Stomach (tissue), 9 donors: Measurements from ENCODE around the gene AFF4. TPM values are rescaled to one million over a fixed set of nuclear protein-coding genes. Genes with fewer than 3 reads are reported as not detected.

ENCODE experiments used
- DNase-seq, 2 donors: peaks; one replicate each; pipeline versions ENCODE4 v3.0.0 to v3.0.0-alpha.2; 2013 to 2019
- H3K27ac ChIP-seq, 5 donors: fragments of 200-600 bp in 4 of 5; sonication (generic) in 4 of 5; one replicate each; pipeline ENCODE4 v1.5.1; 2013 to 2019; ENCODE audit warnings: mild to moderate bottlenecking in 1 of 5, moderate library complexity in 1 of 5
- H3K27me3 ChIP-seq, 3 donors: fragments of 200-600 bp; sonication (generic); one replicate each; pipeline ENCODE4 v1.5.1; 2017 to 2019; ENCODE audit warnings: mixed run types in 1 of 3
- H3K36me3 ChIP-seq, 4 donors: fragments of 200-600 bp; sonication (generic); 1 replicate in 3 of 4; 2 replicates in 1 of 4; pipeline ENCODE4 v1.5.1; 2016 to 2019
- H3K4me1 ChIP-seq, 4 donors: fragments of 200-600 bp; sonication (generic); one replicate each; pipeline ENCODE4 v1.5.1; 2016 to 2019
- H3K4me3 ChIP-seq, 4 donors: fragments of 200-600 bp; sonication (generic) in 3 of 4; one replicate each; pipeline ENCODE4 v1.5.1; 2016 to 2019; ENCODE audit warnings: mild to moderate bottlenecking in 1 of 4
- H3K9me3 ChIP-seq, 4 donors: fragments of 200-600 bp; sonication (generic); one replicate each; pipeline ENCODE4 v1.5.1; 2016 to 2019
- CTCF ChIP-seq, 7 experiments: fragments of 450-650 bp in 4 of 7; fragments of 200-600 bp in 3 of 7; sonication (generic) in 3 of 7; IDR thresholded peaks; one replicate each; pipeline ENCODE4 v1.5.1; 2016 to 2019; ENCODE audit warnings: antibody characterized with exemption in 7 of 7, control low read depth in 2 of 7, mild to moderate bottlenecking in 1 of 7
- EP300 ChIP-seq: sonication (generic); formaldehyde crosslinking; IDR thresholded peaks from one replicate; pipeline ENCODE4 v1.6.1; 2017; ENCODE audit warnings: antibody characterized with exemption
- POLR2A ChIP-seq, 4 donors: fragments of 450-650 bp; IDR thresholded peaks; one replicate each; pipeline ENCODE4 v1.6.1; 2016; ENCODE audit warnings: antibody characterized with exemption in 4 of 4, control low read depth in 2 of 4, mild to moderate bottlenecking in 1 of 4, moderate library complexity in 1 of 4
- POLR2AphosphoS5 ChIP-seq, 3 donors: sonication (generic); formaldehyde crosslinking; IDR thresholded peaks; one replicate each; pipeline ENCODE4 v1.6.1; 2016; ENCODE audit warnings: antibody characterized with exemption in 3 of 3
- WGBS, 5 donors: extraction: QIAGEN DNeasy Blood & Tissue Kit in 3 of 5; methylation state at CpG; one replicate each; pipeline versions ENCODE4 v1.1.5 to v1.1.7; 2013 to 2018; 5-methylcytosine and 5-hydroxymethylcytosine counted together
- intact Hi-C: fragments of 100-400 bp; cut with DNase I; formaldehyde crosslinking; loops from one replicate; pipeline ENCODE4 v1.15.1; 2023; ENCODE audit warnings: low total_unique reads
- polyA plus RNA-seq, 3 donors: library from polyadenylated mRNA; stranded (reverse); fragments of 200-250 nt; gene quantifications; one replicate each; pipeline ENCODE4 v1.2.3, GENCODE V29; 2013
- total RNA-seq, 5 donors: library from RNA; depleted of rRNA; stranded (reverse); fragments of >200 nt; gene quantifications; one replicate each; pipeline versions ENCODE4 v1.1.0 to v1.2.3, GENCODE V29; 2014 to 2016
- donor health status: healthy with polysubstance abuse.
- donor health status: Bipolar disorder and iron deficiency.
- donor health status: healthy.

Gene AFF4
- total and polyA plus RNA-seq, 8 donors: 7.0 to 133 (median 50.9) TPM

GRCh38 chr5:132953710-132954109 lies 9.7 kb downstream of the AFF4 start:
- WGBS, 5 donors: 23 to 43% (median 24%) methylated on average over 6 of the region's 6 CpGs
- TF ChIP-seq POLR2A (IDR thresholded peaks at IDR 0.05) (no peak), POLR2AphosphoS5 (IDR thresholded peaks at IDR 0.05) (peak in 1 of 3 donors; percentile 3), CTCF (IDR thresholded peaks at IDR 0.05) (no peak), EP300 (no peak)
- Histone ChIP-seq H3K27me3 (no peaks in the 10 kb centered on the region), H3K36me3 (peaks cover 3 to 16% (median 10%) of the 10 kb centered on the region in 4 donors), H3K9me3 (no peaks in the 10 kb centered on the region), H3K4me3 (no peak overlapping the region), H3K27ac (peak overlapping the region in 2 of 5 donors; percentile 23 to 50), H3K4me1 (peaks cover 14 to 82% (median 51%) of the 10 kb centered on the region in 4 donors)
- no peak for DNase-seq
- intact Hi-C loops: no loop called here

GRCh38 chr5:132952829-132953228 lies 10.6 kb downstream of the AFF4 start:
- no peaks in the 10 kb centered on the region for H3K27me3 ChIP-seq
- peaks cover 19 to 83% (median 54%) of the 10 kb centered on the region in 4 donors for H3K4me1 ChIP-seq
- TF ChIP-seq POLR2AphosphoS5 (IDR thresholded peaks at IDR 0.05) (no peak), EP300 (no peak), CTCF (IDR thresholded peaks at IDR 0.05) (no peak), POLR2A (IDR thresholded peaks at IDR 0.05) (no peak)
- intact Hi-C loops: no loop called here
- H3K27ac ChIP-seq: no peak overlapping the region
- peaks cover 3 to 16% (median 10%) of the 10 kb centered on the region in 4 donors for H3K36me3 ChIP-seq
- no peak overlapping the region for H3K4me3 ChIP-seq
- DNase-seq: no peak
- H3K9me3 ChIP-seq: no peaks in the 10 kb centered on the region
- WGBS, 5 donors: 83 to 99% (median 93%) methylated on average over 2 of the region's 2 CpGs

GRCh38 chr5:132951897-132952296 lies 11.5 kb downstream of the AFF4 start:
- WGBS, 5 donors: 85 to 94% (median 93%) methylated on average over 2 of the region's 2 CpGs
- TF ChIP-seq POLR2AphosphoS5 (IDR thresholded peaks at IDR 0.05) (no peak), EP300 (no peak), CTCF (IDR thresholded peaks at IDR 0.05) (no peak), POLR2A (IDR thresholded peaks at IDR 0.05) (no peak)
- H3K27ac ChIP-seq: no peak overlapping the region
- intact Hi-C loops: no loop called here
- H3K4me1 ChIP-seq: peaks cover 21 to 83% (median 54%) of the 10 kb centered on the region in 4 donors
- H3K36me3 ChIP-seq: peaks cover 3 to 16% (median 10%) of the 10 kb centered on the region in 4 donors
- H3K4me3 ChIP-seq: no peak overlapping the region
- H3K27me3 ChIP-seq: no peaks in the 10 kb centered on the region
- DNase-seq: no peak
- no peaks in the 10 kb centered on the region for H3K9me3 ChIP-seq

GRCh38 chr5:132949136-132949535 lies 14.3 kb downstream of the AFF4 start:
- no peak for DNase-seq
- Histone ChIP-seq H3K9me3 (no peaks in the 10 kb centered on the region), H3K27ac (no peak overlapping the region), H3K4me1 (peaks cover 19 to 77% (median 47%) of the 10 kb centered on the region in 4 donors), H3K4me3 (no peak overlapping the region), H3K27me3 (no peaks in the 10 kb centered on the region), H3K36me3 (peaks cover 0 to 7% (median 2%) of the 10 kb centered on the region in 4 donors)
- TF ChIP-seq EP300: no peak
- TF ChIP-seq CTCF (IDR thresholded peaks at IDR 0.05): no peak
- TF ChIP-seq POLR2A (IDR thresholded peaks at IDR 0.05): no peak
- no peak for TF ChIP-seq POLR2AphosphoS5 (IDR thresholded peaks at IDR 0.05)
- intact Hi-C loops: no loop called here
- WGBS, 5 donors: 93 to 100% (median 97%) methylated on average over 2 of the region's 2 CpGs
